Karpas-422 (cell line): ENCODE data around the gene KCNH1. TPM values are rescaled to one million over a fixed set of nuclear protein-coding genes. Genes with fewer than 3 reads are reported as not detected.

Source experiments
- DNase-seq: peaks from one replicate; pipeline ENCODE4 v3.0.0-alpha.2; 2015
- H2AFZ ChIP-seq: fragments of 200-600 bp; sonication (generic); 2 replicates; pipeline ENCODE4 v1.6.1; 2014; ENCODE audit warnings: antibody characterized with exemption, low read length, mixed read lengths
- H3K27ac ChIP-seq: fragments of 200-600 bp; sonication (generic); 2 replicates; pipeline ENCODE4 v1.5.1; 2014; ENCODE audit warnings: mild to moderate bottlenecking, low read length, moderate library complexity
- H3K27me3 ChIP-seq: fragments of 200-600 bp; sonication (generic); 2 replicates; pipeline ENCODE4 v1.6.1; 2014; ENCODE audit warnings: low read length, mixed read lengths
- H3K36me3 ChIP-seq: fragments of 200-600 bp; sonication (generic); 2 replicates; pipeline ENCODE4 v1.6.1; 2014; ENCODE audit warnings: low read length, mixed read lengths; ENCODE audit not compliant: insufficient read depth
- H3K4me1 ChIP-seq: fragments of 200-600 bp; sonication (generic); 2 replicates; pipeline ENCODE4 v1.6.1; 2014; ENCODE audit warnings: mild to moderate bottlenecking, low read length, mixed read lengths
- H3K4me2 ChIP-seq: fragments of 200-600 bp; sonication (generic); 2 replicates; pipeline ENCODE4 v1.6.1; 2014; ENCODE audit warnings: low read length, low read depth, mild to moderate bottlenecking; ENCODE audit not compliant: poor library complexity, severe bottlenecking
- H3K4me3 ChIP-seq: fragments of 200-600 bp; sonication (generic); 2 replicates; pipeline ENCODE4 v1.5.1; 2014; ENCODE audit warnings: mild to moderate bottlenecking, antibody characterized with exemption, low read length, mixed read lengths
- H3K79me2 ChIP-seq: fragments of 200-600 bp; sonication (generic); 2 replicates; pipeline ENCODE4 v1.6.1; 2014; ENCODE audit warnings: mild to moderate bottlenecking, low read length, mixed read lengths
- H3K9ac ChIP-seq: fragments of 200-600 bp; sonication (generic); 2 replicates; pipeline ENCODE4 v1.6.0; 2014; ENCODE audit warnings: low read length
- H3K9me2 ChIP-seq: fragments of 200-600 bp; sonication (generic), shearing (Covaris generic); replicated peaks from 2 replicates; pipeline ENCODE4 v1.6.0; 2014; ENCODE audit warnings: mild to moderate bottlenecking, low read length, moderate library complexity; ENCODE audit not compliant: insufficient read depth
- H3K9me3 ChIP-seq: fragments of 300-700, 200-600 bp; sonication (generic); 2 replicates; pipeline ENCODE4 v1.6.1; 2014; ENCODE audit warnings: low read length, mixed read lengths
- H4K20me1 ChIP-seq: fragments of 200-600 bp; sonication (generic); 2 replicates; pipeline ENCODE4 v1.6.1; 2014; ENCODE audit warnings: mild to moderate bottlenecking, antibody characterized with exemption, low read length, low read depth; ENCODE audit not compliant: insufficient read depth
- total RNA-seq: library from RNA; depleted of rRNA; stranded (reverse); fragments of >200 nt; shearing (Covaris generic); gene quantifications from 2 replicates; pipeline ENCODE4 v1.2.3, GENCODE V29; 2014; ENCODE audit warnings: low replicate concordance

Gene KCNH1
- total RNA-seq, 1 experiment from 2014 or later, result not detected

- Histone ChIP-seq H3K4me1 (no peaks in the 10 kb centered on the region), H2AFZ (no peak overlapping the region), H3K79me2 (no peaks in the 10 kb centered on the region), H3K36me3 (no peaks in the 10 kb centered on the region), H3K4me3 (no peak overlapping the region), H3K9me2 (no peaks in the 10 kb centered on the region), H3K9ac (no peak overlapping the region), H3K9me3 (no peaks in the 10 kb centered on the region), H3K4me2 (no peak overlapping the region), H4K20me1 (no peaks in the 10 kb centered on the region), H3K27me3 (no peaks in the 10 kb centered on the region), H3K27ac (no peak overlapping the region)
- DNase-seq, result no peak
These were observed 213.7 kb downstream of the KCNH1 start for GRCh38 chr1:210920258-210920657.

GRCh38 chr1:210918893-210919292 lies 215.1 kb downstream of the KCNH1 start:
- H3K79me2 ChIP-seq, result no peaks in the 10 kb centered on the region
- H3K4me2 ChIP-seq, result no peak overlapping the region
- H3K4me3 ChIP-seq, result no peak overlapping the region
- no peak overlapping the region for H3K9ac ChIP-seq
- no peaks in the 10 kb centered on the region for H3K36me3 ChIP-seq
- H3K4me1 ChIP-seq, result no peaks in the 10 kb centered on the region
- H3K9me2 ChIP-seq, result no peaks in the 10 kb centered on the region
- no peaks in the 10 kb centered on the region for H3K9me3 ChIP-seq
- no peak overlapping the region for H3K27ac ChIP-seq
- H3K27me3 ChIP-seq, result no peaks in the 10 kb centered on the region
- no peaks in the 10 kb centered on the region for H4K20me1 ChIP-seq
- no peak for DNase-seq
- H2AFZ ChIP-seq, result no peak overlapping the region

GRCh38 chr1:210917560-210918169 lies 216.3 kb downstream of the KCNH1 start:
- Histone ChIP-seq H3K27me3 (no peaks in the 10 kb centered on the region), H3K9me3 (no peaks in the 10 kb centered on the region), H3K4me3 (no peak overlapping the region), H3K36me3 (no peaks in the 10 kb centered on the region), H2AFZ (no peak overlapping the region), H3K79me2 (no peaks in the 10 kb centered on the region), H3K27ac (no peak overlapping the region), H3K9ac (no peak overlapping the region), H3K9me2 (no peaks in the 10 kb centered on the region), H4K20me1 (no peaks in the 10 kb centered on the region), H3K4me2 (no peak overlapping the region), H3K4me1 (no peaks in the 10 kb centered on the region)
- DNase-seq, result no peak

- H3K4me2 ChIP-seq, result no peak overlapping the region
- no peak overlapping the region for H2AFZ ChIP-seq
- H3K79me2 ChIP-seq, result no peaks in the 10 kb centered on the region
- no peak for DNase-seq
- H3K9me3 ChIP-seq, result no peaks in the 10 kb centered on the region
- H3K36me3 ChIP-seq, result no peaks in the 10 kb centered on the region
- no peaks in the 10 kb centered on the region for H4K20me1 ChIP-seq
- H3K27ac ChIP-seq, result no peak overlapping the region
- no peak overlapping the region for H3K9ac ChIP-seq
- no peaks in the 10 kb centered on the region for H3K27me3 ChIP-seq
- H3K9me2 ChIP-seq, result no peaks in the 10 kb centered on the region
- H3K4me1 ChIP-seq, result no peaks in the 10 kb centered on the region
- no peak overlapping the region for H3K4me3 ChIP-seq
These were observed 217.4 kb downstream of the KCNH1 start for GRCh38 chr1:210916548-210916947.

- Histone ChIP-seq H3K36me3 (no peaks in the 10 kb centered on the region), H3K27me3 (no peaks in the 10 kb centered on the region), H3K9me3 (no peaks in the 10 kb centered on the region), H3K79me2 (no peaks in the 10 kb centered on the region), H2AFZ (no peak overlapping the region), H3K4me1 (no peaks in the 10 kb centered on the region), H3K4me3 (no peak overlapping the region), H4K20me1 (no peaks in the 10 kb centered on the region), H3K9ac (no peak overlapping the region), H3K4me2 (no peak overlapping the region), H3K9me2 (no peaks in the 10 kb centered on the region), H3K27ac (no peak overlapping the region)
- no peak for DNase-seq
These were observed 217.9 kb downstream of the KCNH1 start for GRCh38 chr1:210915890-210916507.

- Histone ChIP-seq H3K27ac (no peak overlapping the region), H3K9me3 (no peaks in the 10 kb centered on the region), H2AFZ (no peak overlapping the region), H3K9me2 (no peaks in the 10 kb centered on the region), H3K27me3 (no peaks in the 10 kb centered on the region), H3K36me3 (no peaks in the 10 kb centered on the region), H3K79me2 (no peaks in the 10 kb centered on the region), H3K9ac (no peak overlapping the region), H3K4me2 (no peak overlapping the region), H3K4me1 (peaks cover 7% of the 10 kb centered on the region; the same call in 1 of the 2 replicates), H4K20me1 (no peaks in the 10 kb centered on the region), H3K4me3 (no peak overlapping the region)
- no peak for DNase-seq
These were observed 221.2 kb downstream of the KCNH1 start for GRCh38 chr1:210912752-210913151.

GRCh38 chr1:210910020-210910575 lies 223.8 kb downstream of the KCNH1 start:
- no peak overlapping the region for H3K4me3 ChIP-seq
- H3K27ac ChIP-seq, result no peak overlapping the region

GRCh38 chr1:210908791-210909190 lies 225.2 kb downstream of the KCNH1 start:
- H3K79me2 ChIP-seq, result no peaks in the 10 kb centered on the region
- H4K20me1 ChIP-seq, result no peaks in the 10 kb centered on the region
- no peak overlapping the region for H3K9ac ChIP-seq
- peaks cover 16% of the 10 kb centered on the region for H3K4me1 ChIP-seq
- H3K27ac ChIP-seq, result no peak overlapping the region
- DNase-seq, result no peak
- no peak overlapping the region for H3K4me2 ChIP-seq
- H3K9me2 ChIP-seq, result no peaks in the 10 kb centered on the region
- H3K27me3 ChIP-seq, result no peaks in the 10 kb centered on the region
- no peaks in the 10 kb centered on the region for H3K36me3 ChIP-seq
- no peak overlapping the region for H2AFZ ChIP-seq
- H3K9me3 ChIP-seq, result no peaks in the 10 kb centered on the region
- no peak overlapping the region for H3K4me3 ChIP-seq

More at GRCh38 chr1:210910020-210910575, 223.8 kb downstream of the KCNH1 start:
- Histone ChIP-seq H3K9me2 (no peaks in the 10 kb centered on the region), H3K9ac (no peak overlapping the region), H4K20me1 (no peaks in the 10 kb centered on the region), H3K4me2 (no peak overlapping the region), H3K79me2 (no peaks in the 10 kb centered on the region), H3K9me3 (no peaks in the 10 kb centered on the region), H3K4me1 (peaks cover 16% of the 10 kb centered on the region), H3K27me3 (no peaks in the 10 kb centered on the region), H2AFZ (no peak overlapping the region), H3K36me3 (no peaks in the 10 kb centered on the region)
- DNase-seq, result no peak
